ENCODE data around the gene KRTAP12-3. TPM values are rescaled to one million over a fixed set of nuclear protein-coding genes. Genes with fewer than 3 reads are reported as not detected.

The KRTAP12-3 gene
- total and polyA plus RNA-seq, 8 donors, result not detected

- 70 to 83% (median 79%) methylated on average over 8 of the region's 8 CpGs for WGBS, 5 donors
- no peaks in the 10 kb centered on the region for H3K36me3 ChIP-seq
- H3K27me3 ChIP-seq, result peaks cover 0 to 49% (median 0%) of the 10 kb centered on the region in 3 donors
- H3K9me3 ChIP-seq, result peaks cover under 1 to 21% (median 14%) of the 10 kb centered on the region in 4 donors
- no peaks in the 10 kb centered on the region for H3K4me1 ChIP-seq
- no peak for DNase-seq
- TF ChIP-seq CTCF (IDR thresholded peaks at IDR 0.05) (no peak), EP300 (IDR thresholded peaks at IDR 0.05) (no peak), POLR2A (IDR thresholded peaks at IDR 0.05) (no peak), POLR2AphosphoS5 (IDR thresholded peaks at IDR 0.05) (no peak)
- no peak overlapping the region for H3K27ac ChIP-seq
- H3K4me3 ChIP-seq, result no peak overlapping the region
- intact Hi-C loops (cut with DNase I; ENCODE audit: low total_unique reads), result no loop called here
Observed at GRCh38 chr21:44615466-44615865, 42.3 kb upstream of the KRTAP12-3 start.

GRCh38 chr21:44615911-44616590, 41.7 kb upstream of the KRTAP12-3 start:
- TF ChIP-seq POLR2AphosphoS5 (IDR thresholded peaks at IDR 0.05) (no peak), EP300 (IDR thresholded peaks at IDR 0.05) (no peak), CTCF (IDR thresholded peaks at IDR 0.05) (no peak), POLR2A (IDR thresholded peaks at IDR 0.05) (no peak)
- H3K27ac ChIP-seq, result no peak overlapping the region
- intact Hi-C loops (cut with DNase I; ENCODE audit: low total_unique reads), result no loop called here
- no peak for DNase-seq
- H3K9me3 ChIP-seq, result peaks cover 0 to 15% (median 10%) of the 10 kb centered on the region in 4 donors
- H3K4me1 ChIP-seq, result no peaks in the 10 kb centered on the region
- peaks cover 0 to 49% (median 0%) of the 10 kb centered on the region in 3 donors for H3K27me3 ChIP-seq
- WGBS, 5 donors, result 71 to 83% (median 82%) methylated on average over 15 to 17 of the region's 17 CpGs
- no peaks in the 10 kb centered on the region for H3K36me3 ChIP-seq
- no peak overlapping the region for H3K4me3 ChIP-seq

GRCh38 chr21:44616591-44616926, 41.2 kb upstream of the KRTAP12-3 start:
- Histone ChIP-seq H3K4me3 (no peak overlapping the region), H3K36me3 (no peaks in the 10 kb centered on the region), H3K4me1 (no peaks in the 10 kb centered on the region), H3K27ac (no peak overlapping the region), H3K27me3 (peaks cover 0 to 46% (median 0%) of the 10 kb centered on the region in 3 donors), H3K9me3 (peaks cover 0 to 11% (median 6%) of the 10 kb centered on the region in 4 donors)
- intact Hi-C loops (cut with DNase I; ENCODE audit: low total_unique reads), result no loop called here
- no peak for TF ChIP-seq EP300 (IDR thresholded peaks at IDR 0.05)
- TF ChIP-seq POLR2AphosphoS5 (IDR thresholded peaks at IDR 0.05), result no peak
- no peak for TF ChIP-seq POLR2A (IDR thresholded peaks at IDR 0.05)
- TF ChIP-seq CTCF (IDR thresholded peaks at IDR 0.05), result no peak
- DNase-seq, result no peak
- 70 to 83% (median 78%) methylated on average over 8 to 16 of the region's 16 CpGs for WGBS, 5 donors

- intact Hi-C loops (cut with DNase I; ENCODE audit: low total_unique reads), result no loop called here
- no peak for DNase-seq
- Histone ChIP-seq H3K27ac (no peak overlapping the region), H3K4me1 (no peaks in the 10 kb centered on the region), H3K27me3 (peaks cover 0 to 40% (median 0%) of the 10 kb centered on the region in 3 donors), H3K36me3 (no peaks in the 10 kb centered on the region), H3K4me3 (no peak overlapping the region), H3K9me3 (peaks cover 0 to 6% (median 2%) of the 10 kb centered on the region in 4 donors)
- WGBS, 5 donors, result 50 to 70% (median 61%) methylated on average over 4 to 8 of the region's 8 CpGs
- TF ChIP-seq POLR2A (IDR thresholded peaks at IDR 0.05) (no peak), EP300 (IDR thresholded peaks at IDR 0.05) (no peak), CTCF (IDR thresholded peaks at IDR 0.05) (no peak), POLR2AphosphoS5 (IDR thresholded peaks at IDR 0.05) (no peak)
Observed at GRCh38 chr21:44617071-44617501, 40.6 kb upstream of the KRTAP12-3 start.
